Sigmoid colon (tissue), 7 donors: ENCODE results near the gene CCL28. TPM values are rescaled to one million over a fixed set of nuclear protein-coding genes. Genes with fewer than 3 reads are reported as not detected.
"Not testable (repeated sequence)": the region's sequence is repeated elsewhere in the genome, so short reads cannot be mapped to it uniquely, and the experiment has no call there.

Experiments
- DNase-seq: peaks from one replicate; pipeline ENCODE4 v3.0.0-alpha.2; 2019
- H3K27ac ChIP-seq, 4 donors: fragments of 200-600 bp; sonication (generic); one replicate each; pipeline ENCODE4 v1.5.1; 2016 to 2019; ENCODE audit warnings: mild to moderate bottlenecking in 1 of 4
- H3K27me3 ChIP-seq, 3 donors: fragments of 200-600 bp; sonication (generic); one replicate each; pipeline ENCODE4 v1.5.1; 2019; ENCODE audit warnings: mild to moderate bottlenecking in 1 of 3
- H3K36me3 ChIP-seq, 4 donors: fragments of 200-600 bp; sonication (generic); one replicate each; pipeline ENCODE4 v1.5.1; 2016 to 2019
- H3K4me1 ChIP-seq, 4 donors: fragments of 200-600 bp; sonication (generic); one replicate each; pipeline ENCODE4 v1.5.1; 2017 to 2019
- H3K4me3 ChIP-seq, 4 donors: fragments of 200-600 bp; sonication (generic); one replicate each; pipeline ENCODE4 v1.5.1; 2017 to 2019; ENCODE audit warnings: mild to moderate bottlenecking in 2 of 4, moderate library complexity in 1 of 4
- H3K9me3 ChIP-seq, 4 donors: fragments of 200-600 bp in 3 of 4; sonication (generic) in 3 of 4; one replicate each; pipeline versions ENCODE4 v1.5.1 to v1.6.1; 2013 to 2019
- EP300 ChIP-seq, 4 donors: sonication (generic); formaldehyde crosslinking; IDR thresholded peaks; one replicate each; pipeline ENCODE4 v1.6.1; 2017; ENCODE audit warnings: antibody characterized with exemption in 4 of 4
- POLR2A ChIP-seq, 2 donors: fragments of 450-650 bp; IDR thresholded peaks; one replicate each; pipeline ENCODE4 v1.6.1; 2016; ENCODE audit warnings: antibody characterized with exemption in 2 of 2, mild to moderate bottlenecking in 2 of 2, moderate library complexity in 2 of 2
- POLR2AphosphoS5 ChIP-seq, 4 donors: sonication (generic); formaldehyde crosslinking; IDR thresholded peaks; one replicate each; pipeline ENCODE4 v1.6.1; 2017; ENCODE audit warnings: antibody characterized with exemption in 4 of 4
- WGBS, 2 donors: extraction: QIAGEN DNeasy Blood & Tissue Kit; methylation state at CpG; one replicate each; pipeline ENCODE4 v1.1.7; 2013; 5-methylcytosine and 5-hydroxymethylcytosine counted together
- intact Hi-C: fragments of 100-400 bp; cut with DNase I; formaldehyde crosslinking; loops from one replicate; pipeline ENCODE4 v1.15.1; 2023
- polyA plus RNA-seq, 3 donors: library from polyadenylated mRNA; stranded (reverse); fragments of 200-250 nt; gene quantifications; one replicate each; pipeline ENCODE4 v1.2.3, GENCODE V29; 2013
- total RNA-seq, 4 donors: library from RNA; depleted of rRNA; stranded (reverse); fragments of >200 nt; gene quantifications; one replicate each; pipeline ENCODE4 v1.1.0, GENCODE V29; 2016
- TF ChIP-seq, protein P1 (sequence below), 4 experiments: fragments of 450-650 bp in 3 of 4; fragments of 200-600 bp in 1 of 4; IDR thresholded peaks; one replicate each; pipeline ENCODE4 v1.5.1; 2016 to 2019; ENCODE audit warnings: antibody characterized with exemption in 4 of 4, mild to moderate bottlenecking in 3 of 4, moderate library complexity in 2 of 4
- donor health status: healthy with polysubstance abuse.
- donor health status: Bipolar disorder and iron deficiency.
- donor health status: healthy.

CCL28 gene, protein sequence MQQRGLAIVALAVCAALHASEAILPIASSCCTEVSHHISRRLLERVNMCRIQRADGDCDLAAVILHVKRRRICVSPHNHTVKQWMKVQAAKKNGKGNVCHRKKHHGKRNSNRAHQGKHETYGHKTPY
- 1 to 10 TPM in 2 of 4 donors, under 1 TPM in 2; 0.49 to 1.7 (median 1.2) TPM for total RNA-seq
- polyA plus RNA-seq, result 10 to 100 TPM; 18.0 to 68.6 (median 18.3) TPM

DNA sequence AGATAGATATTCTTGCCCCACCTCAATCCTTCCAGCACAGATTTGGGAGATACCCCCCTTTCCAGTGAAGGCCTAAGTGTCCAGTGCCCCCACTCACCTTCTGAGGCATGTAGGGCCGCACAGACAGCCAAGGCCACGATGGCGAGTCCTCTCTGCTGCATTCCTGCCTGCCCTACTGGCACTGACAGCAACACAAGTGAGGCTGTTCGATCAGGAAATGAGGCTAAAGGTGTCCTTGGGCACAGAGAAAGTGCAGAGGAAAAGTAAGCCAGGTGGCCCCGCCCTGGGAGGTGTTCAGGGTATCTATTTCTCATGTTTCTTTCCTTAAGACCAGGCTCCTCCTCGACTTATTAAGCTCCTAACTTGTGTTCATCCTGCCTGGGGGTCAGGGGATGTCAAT lies at the start of gene CCL28:
Gene CCL28 (minus strand): TSS at position 236 of the 400 bp plus-strand sequence. CDS start 75 bp downstream, at position 161.
- Histone ChIP-seq H3K9me3 (no peaks in the 10 kb centered on the region), H3K4me3 (no peak within 1 kb of the TSS), H3K4me1 (no peaks in the 10 kb centered on the region), H3K27me3 (no peaks in the 10 kb centered on the region), H3K36me3 (no peaks in the 10 kb centered on the region), H3K27ac (no peak within 1 kb of the TSS)
- DNase-seq, result no peak
- peak in 1 of 2 donors; percentile 55 for TF ChIP-seq POLR2A (IDR thresholded peaks at IDR 0.05)
- TF ChIP-seq EP300 (IDR thresholded peaks at IDR 0.05), result no peak
- TF ChIP-seq POLR2AphosphoS5 (IDR thresholded peaks at IDR 0.05), result peak in 1 of 4 donors; percentile 18
- intact Hi-C loops, result no loop called here
- WGBS, 2 donors, result 15 to 70% methylated on average over 6 of the region's 6 CpGs

DNA sequence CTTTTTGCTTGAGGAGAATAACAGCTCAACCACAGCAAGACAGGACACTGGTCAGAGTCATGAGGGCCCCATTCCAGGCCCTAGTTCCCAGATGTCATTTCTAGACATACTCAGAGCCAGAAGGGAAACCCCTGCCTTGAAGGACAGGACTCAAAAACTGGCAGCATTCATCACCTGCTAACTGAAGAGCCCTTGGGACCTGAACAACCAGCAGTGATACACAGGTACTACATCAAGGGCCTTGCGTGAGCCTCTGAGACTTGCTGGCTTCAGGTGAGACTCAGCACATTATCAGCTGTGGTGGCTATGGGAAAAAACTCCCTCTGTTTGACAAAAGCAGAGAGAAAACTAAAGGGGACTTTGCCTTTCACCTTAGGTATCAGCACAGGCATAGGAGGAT lies 48.9 kb upstream of the CCL28 start:
- H3K4me1 ChIP-seq, result no peaks in the 10 kb centered on the region
- H3K9me3 ChIP-seq, result no peaks in the 10 kb centered on the region
- 98 to 100% methylated on average over 1 of the region's 1 CpG for WGBS, 2 donors
- no peaks in the 10 kb centered on the region for H3K36me3 ChIP-seq
- DNase-seq, result no peak
- intact Hi-C loops, result no loop called here
- no peak overlapping the region for H3K4me3 ChIP-seq
- no peaks in the 10 kb centered on the region for H3K27me3 ChIP-seq
- TF ChIP-seq, protein P1, sequence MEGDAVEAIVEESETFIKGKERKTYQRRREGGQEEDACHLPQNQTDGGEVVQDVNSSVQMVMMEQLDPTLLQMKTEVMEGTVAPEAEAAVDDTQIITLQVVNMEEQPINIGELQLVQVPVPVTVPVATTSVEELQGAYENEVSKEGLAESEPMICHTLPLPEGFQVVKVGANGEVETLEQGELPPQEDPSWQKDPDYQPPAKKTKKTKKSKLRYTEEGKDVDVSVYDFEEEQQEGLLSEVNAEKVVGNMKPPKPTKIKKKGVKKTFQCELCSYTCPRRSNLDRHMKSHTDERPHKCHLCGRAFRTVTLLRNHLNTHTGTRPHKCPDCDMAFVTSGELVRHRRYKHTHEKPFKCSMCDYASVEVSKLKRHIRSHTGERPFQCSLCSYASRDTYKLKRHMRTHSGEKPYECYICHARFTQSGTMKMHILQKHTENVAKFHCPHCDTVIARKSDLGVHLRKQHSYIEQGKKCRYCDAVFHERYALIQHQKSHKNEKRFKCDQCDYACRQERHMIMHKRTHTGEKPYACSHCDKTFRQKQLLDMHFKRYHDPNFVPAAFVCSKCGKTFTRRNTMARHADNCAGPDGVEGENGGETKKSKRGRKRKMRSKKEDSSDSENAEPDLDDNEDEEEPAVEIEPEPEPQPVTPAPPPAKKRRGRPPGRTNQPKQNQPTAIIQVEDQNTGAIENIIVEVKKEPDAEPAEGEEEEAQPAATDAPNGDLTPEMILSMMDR (IDR thresholded peaks at IDR 0.05), result no peak
- H3K27ac ChIP-seq, result no peak overlapping the region

DNA sequence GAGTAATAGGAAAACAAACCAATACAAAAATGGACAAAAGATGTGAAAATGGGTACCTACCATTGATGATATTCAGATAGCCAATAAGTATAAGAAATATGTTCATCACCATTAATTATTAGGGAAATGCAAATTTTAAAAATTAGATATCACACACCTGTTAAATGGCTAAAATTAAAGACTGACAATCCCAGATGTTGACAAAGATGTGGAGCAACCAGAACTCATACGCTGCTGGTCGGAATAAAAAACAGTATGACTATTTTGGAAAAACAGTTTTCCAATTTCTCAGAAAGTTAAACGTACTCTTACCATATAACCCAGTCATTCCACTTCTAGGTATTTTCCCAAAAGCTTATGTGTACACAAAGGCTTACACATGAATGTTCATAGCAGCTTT lies 44.4 kb upstream of the CCL28 start:
- Histone ChIP-seq H3K4me3 (no peak overlapping the region), H3K36me3 (no peaks in the 10 kb centered on the region), H3K27ac (no peak overlapping the region), H3K4me1 (no peaks in the 10 kb centered on the region), H3K9me3 (no peaks in the 10 kb centered on the region), H3K27me3 (no peaks in the 10 kb centered on the region)
- intact Hi-C loops, result no loop called here
- TF ChIP-seq EP300 (IDR thresholded peaks at IDR 0.05) (no peak), POLR2A (IDR thresholded peaks at IDR 0.05) (no peak), POLR2AphosphoS5 (IDR thresholded peaks at IDR 0.05) (no peak)
- TF ChIP-seq, protein P1 (IDR thresholded peaks at IDR 0.05), result no peak
- no peak for DNase-seq
- WGBS, 2 donors, result 93 to 96% methylated on average over 3 of the region's 3 CpGs

DNA sequence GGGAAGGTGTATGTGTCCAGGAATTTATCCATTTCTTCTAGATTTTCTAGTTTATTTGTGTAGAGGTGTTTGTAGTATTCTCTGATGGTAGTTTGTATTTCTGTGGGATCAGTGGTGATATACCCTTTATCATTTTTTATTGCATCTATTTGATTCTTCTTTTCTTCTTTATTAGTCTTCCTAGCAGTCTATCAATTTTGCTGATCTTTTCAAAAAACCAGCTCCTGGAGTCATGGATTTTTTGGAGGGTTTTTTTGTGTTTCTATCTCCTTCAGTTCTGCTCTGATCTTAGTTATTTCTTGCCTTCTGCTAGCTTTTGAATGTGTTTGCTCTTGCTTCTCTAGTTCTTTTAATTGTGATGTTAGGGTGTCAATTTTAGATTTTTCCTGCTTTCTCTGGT lies 29.4 kb upstream of the CCL28 start:
- H3K27ac ChIP-seq, intact Hi-C loops, H3K4me1 ChIP-seq, H3K4me3 ChIP-seq, DNase-seq, H3K27me3 ChIP-seq, H3K9me3 ChIP-seq: not testable (repeated sequence)
- H3K36me3 ChIP-seq, result peaks cover 0 to 32% (median 6%) of the 10 kb centered on the region in 4 donors

DNA sequence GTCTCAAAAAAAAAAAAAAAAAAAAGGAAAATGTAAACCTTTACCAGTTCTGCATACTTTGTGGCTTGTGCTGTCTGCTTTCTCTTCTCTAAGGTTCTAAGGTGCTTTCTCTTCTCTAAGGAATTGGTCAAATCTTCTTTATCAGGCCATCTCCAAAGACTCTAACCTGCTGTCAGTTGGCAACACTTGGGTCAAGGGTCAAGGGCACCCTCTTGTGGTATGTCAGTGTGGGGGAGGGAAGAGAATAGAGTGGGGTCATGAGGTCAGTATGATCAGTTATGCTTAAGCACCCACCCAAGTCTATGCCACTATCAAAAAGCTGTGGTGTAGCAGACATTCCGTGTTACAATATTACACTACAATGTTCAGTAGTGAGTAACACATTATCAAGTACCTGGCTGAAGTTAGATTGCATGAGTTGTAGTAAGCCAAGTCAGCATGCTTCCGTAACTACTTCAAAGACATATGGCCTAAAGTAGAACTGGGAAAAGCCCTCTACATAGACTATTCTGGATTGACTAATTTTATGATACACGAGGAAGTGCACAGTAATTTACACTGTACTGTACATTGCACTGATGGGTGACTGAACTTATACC lies 25.0 kb upstream of the CCL28 start:
- Histone ChIP-seq H3K27ac (no peak overlapping the region), H3K36me3 (no peaks in the 10 kb centered on the region), H3K4me3 (no peak overlapping the region), H3K9me3 (peaks cover 0 to 3% (median 1%) of the 10 kb centered on the region in 4 donors), H3K4me1 (peaks cover 0 to 7% (median 4%) of the 10 kb centered on the region in 4 donors), H3K27me3 (no peaks in the 10 kb centered on the region)
- DNase-seq, result no peak
- TF ChIP-seq POLR2AphosphoS5 (IDR thresholded peaks at IDR 0.05) (no peak), EP300 (IDR thresholded peaks at IDR 0.05) (no peak), POLR2A (IDR thresholded peaks at IDR 0.05) (no peak)
- TF ChIP-seq, protein P1 (IDR thresholded peaks at IDR 0.05), result no peak
- WGBS, 2 donors, result 89 to 96% methylated on average over 3 of the region's 3 CpGs
- intact Hi-C loops, result no loop called here

DNA sequence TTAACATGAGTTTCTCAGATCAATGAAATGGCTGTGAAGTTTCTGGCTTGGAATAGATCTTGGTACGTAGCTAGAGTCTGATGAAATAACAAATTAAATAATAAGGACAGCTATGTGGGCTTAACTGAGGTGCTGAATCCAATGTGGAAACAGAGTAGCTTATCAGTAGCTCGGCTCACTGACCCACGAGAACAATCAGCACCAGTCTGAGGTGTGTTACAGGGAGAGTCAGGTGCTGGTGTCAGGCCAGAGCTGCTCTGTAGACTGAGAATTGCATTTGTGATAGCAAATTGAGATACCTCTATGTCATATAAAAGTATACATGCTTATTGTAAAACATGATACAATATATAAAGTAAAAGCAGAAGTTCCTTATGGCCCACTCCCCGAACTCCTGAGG lies 21.2 kb upstream of the CCL28 start:
- no peak overlapping the region for H3K4me3 ChIP-seq
- 51 to 81% methylated on average over 4 of the region's 4 CpGs for WGBS, 2 donors
- TF ChIP-seq, protein P1 (IDR thresholded peaks at IDR 0.05), result no peak
- no peak for TF ChIP-seq POLR2A (IDR thresholded peaks at IDR 0.05)
- no peak for TF ChIP-seq EP300 (IDR thresholded peaks at IDR 0.05)
- TF ChIP-seq POLR2AphosphoS5 (IDR thresholded peaks at IDR 0.05), result no peak
- no peaks in the 10 kb centered on the region for H3K36me3 ChIP-seq
- peaks cover 0 to 3% (median 0%) of the 10 kb centered on the region in 4 donors for H3K9me3 ChIP-seq
- no peak for DNase-seq
- no peaks in the 10 kb centered on the region for H3K27me3 ChIP-seq
- no peak overlapping the region for H3K27ac ChIP-seq
- intact Hi-C loops, result no loop called here
- peaks cover 0 to 7% (median 4%) of the 10 kb centered on the region in 4 donors for H3K4me1 ChIP-seq
